B cell (primary cell): ENCODE measurements around the gene ANKRD33.

ENCODE experiments used
- CTCF ChIP-seq: fragments of 200-600 bp; IDR thresholded peaks from one replicate; pipeline ENCODE4 v1.8.0; 2022; ENCODE audit warnings: antibody characterized with exemption, mild to moderate bottlenecking
- EZH2 ChIP-seq: IDR thresholded peaks from 2 replicates; pipeline ENCODE4 v1.6.1; 2012; ENCODE audit warnings: borderline replicate concordance, low read depth, mild to moderate bottlenecking, moderate library complexity, low read length; ENCODE audit not compliant: insufficient read depth, poor library complexity, severe bottlenecking

- no peak for TF ChIP-seq CTCF
- no peak for TF ChIP-seq EZH2
These were observed 9.3 kb downstream of the ANKRD33 start for GRCh38 chr12:51897181-51897580.
